Glutamatergic neuron (in vitro differentiated cells): ENCODE results near the gene GPR45. TPM values are rescaled to one million over a fixed set of nuclear protein-coding genes. Genes with fewer than 3 reads are reported as not detected.

Experiments used
- DNase-seq: peaks from one replicate; pipeline ENCODE4 v3.0.0; 2022
- H3K27ac Mint-ChIP-seq: one replicate; pipeline ENCODE4 v1.8.0; 2020; ENCODE audit warnings: mild to moderate bottlenecking, mixed read lengths, inconsistent platforms; ENCODE audit not compliant: unreplicated experiment
- H3K27me3 Mint-ChIP-seq: one replicate; pipeline ENCODE4 v1.8.0; 2020; ENCODE audit warnings: mild to moderate bottlenecking, moderate library complexity, mixed read lengths, inconsistent platforms; ENCODE audit not compliant: unreplicated experiment
- H3K36me3 Mint-ChIP-seq: one replicate; pipeline ENCODE4 v1.8.0; 2020; ENCODE audit warnings: mild to moderate bottlenecking, mixed read lengths, inconsistent platforms; ENCODE audit not compliant: unreplicated experiment
- H3K4me1 Mint-ChIP-seq: one replicate; pipeline ENCODE4 v1.8.0; 2020; ENCODE audit warnings: mild to moderate bottlenecking, low read depth, mixed read lengths, inconsistent platforms; ENCODE audit not compliant: unreplicated experiment
- H3K4me3 Mint-ChIP-seq: one replicate; pipeline ENCODE4 v1.8.0; 2020; ENCODE audit warnings: mild to moderate bottlenecking, mixed read lengths, inconsistent platforms; ENCODE audit not compliant: unreplicated experiment
- H3K9me3 Mint-ChIP-seq: one replicate; pipeline ENCODE4 v1.8.0; 2020; ENCODE audit warnings: mild to moderate bottlenecking, moderate library complexity, mixed read lengths, inconsistent platforms; ENCODE audit not compliant: unreplicated experiment
- total RNA-seq: library from RNA; stranded (reverse); fragmentation: NEBNext Ultra II Directional; extraction: Animal tissue kit (Norgen Biotek cat#: 25700); gene quantifications from one replicate; pipeline ENCODE4 v1.2.1, GENCODE V29; 2021; ENCODE audit not compliant: unreplicated experiment
- TF ChIP-seq, protein P1 (sequence below): fragments of 200-600 bp; sonication (generic); IDR thresholded peaks from one replicate; pipeline ENCODE4 v1.5.0; 2021; ENCODE audit not compliant: partially characterized antibody, unreplicated experiment

Gene GPR45
- total RNA-seq, 1 donor from 2014 or later = 0.44 TPM

DNA sequence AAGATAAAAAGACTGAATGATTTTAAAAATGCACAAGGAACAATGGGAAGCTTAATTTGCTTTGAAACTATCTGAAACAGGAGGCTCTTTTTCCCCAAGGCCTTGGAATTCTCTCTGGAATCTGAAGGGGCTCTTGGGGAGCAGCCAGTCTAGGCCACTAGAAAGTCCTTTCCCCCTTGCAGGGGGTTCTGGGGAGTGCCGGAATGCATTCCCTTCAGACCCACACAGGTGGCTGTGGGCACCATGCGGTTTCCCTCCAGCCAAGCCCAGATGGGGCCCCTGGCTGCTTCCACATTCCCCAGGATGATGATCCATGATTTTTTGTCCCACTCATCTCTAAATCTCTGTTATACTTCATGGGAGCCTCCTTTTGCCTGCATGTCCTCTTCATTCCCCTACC lies 10.7 kb downstream of the GPR45 start:
- peaks cover 4% of the 10 kb centered on the region for H3K27me3 Mint-ChIP-seq
- TF ChIP-seq, protein P1, sequence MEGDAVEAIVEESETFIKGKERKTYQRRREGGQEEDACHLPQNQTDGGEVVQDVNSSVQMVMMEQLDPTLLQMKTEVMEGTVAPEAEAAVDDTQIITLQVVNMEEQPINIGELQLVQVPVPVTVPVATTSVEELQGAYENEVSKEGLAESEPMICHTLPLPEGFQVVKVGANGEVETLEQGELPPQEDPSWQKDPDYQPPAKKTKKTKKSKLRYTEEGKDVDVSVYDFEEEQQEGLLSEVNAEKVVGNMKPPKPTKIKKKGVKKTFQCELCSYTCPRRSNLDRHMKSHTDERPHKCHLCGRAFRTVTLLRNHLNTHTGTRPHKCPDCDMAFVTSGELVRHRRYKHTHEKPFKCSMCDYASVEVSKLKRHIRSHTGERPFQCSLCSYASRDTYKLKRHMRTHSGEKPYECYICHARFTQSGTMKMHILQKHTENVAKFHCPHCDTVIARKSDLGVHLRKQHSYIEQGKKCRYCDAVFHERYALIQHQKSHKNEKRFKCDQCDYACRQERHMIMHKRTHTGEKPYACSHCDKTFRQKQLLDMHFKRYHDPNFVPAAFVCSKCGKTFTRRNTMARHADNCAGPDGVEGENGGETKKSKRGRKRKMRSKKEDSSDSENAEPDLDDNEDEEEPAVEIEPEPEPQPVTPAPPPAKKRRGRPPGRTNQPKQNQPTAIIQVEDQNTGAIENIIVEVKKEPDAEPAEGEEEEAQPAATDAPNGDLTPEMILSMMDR = no peak
- H3K4me3 Mint-ChIP-seq = no peak overlapping the region
- H3K4me1 Mint-ChIP-seq = peaks cover 1% of the 10 kb centered on the region
- H3K36me3 Mint-ChIP-seq = peaks cover 7% of the 10 kb centered on the region
- H3K27ac Mint-ChIP-seq = no peak overlapping the region
- H3K9me3 Mint-ChIP-seq = peaks cover 10% of the 10 kb centered on the region
- no peak for DNase-seq

DNA sequence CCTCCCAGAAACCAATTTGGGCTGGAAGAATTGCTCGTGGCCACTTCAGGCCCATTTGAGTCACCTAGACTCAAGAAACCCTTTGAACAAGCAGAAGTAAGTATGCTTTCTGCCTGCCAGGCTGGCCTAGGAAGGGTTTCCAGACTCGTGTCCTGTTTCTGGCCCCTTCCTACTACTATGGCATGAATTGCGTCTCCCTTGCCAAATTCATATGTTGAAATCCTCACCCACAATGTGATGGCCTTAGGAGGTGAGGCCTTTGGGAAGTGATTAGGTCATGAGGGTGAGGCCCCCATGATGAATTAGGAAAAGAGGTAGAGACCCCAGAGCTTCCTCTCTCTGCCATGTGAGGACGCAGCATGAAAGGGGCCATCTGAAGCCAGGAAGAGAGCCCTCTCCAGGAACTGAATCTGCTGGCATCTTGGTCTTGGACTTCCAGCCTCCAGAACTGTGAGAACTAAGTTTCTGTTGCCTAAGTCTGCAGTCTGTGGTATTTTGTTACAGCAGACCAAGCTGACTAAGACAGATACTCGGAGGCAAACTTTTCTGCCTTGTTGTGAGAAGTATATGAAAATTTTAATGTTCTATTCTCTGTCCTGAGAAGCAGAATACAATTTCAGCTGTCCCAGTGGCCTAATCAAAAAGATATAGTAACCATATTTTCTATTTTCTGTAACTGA lies 13.1 kb downstream of the GPR45 start:
- H3K27me3 Mint-ChIP-seq = peaks cover 2% of the 10 kb centered on the region
- H3K36me3 Mint-ChIP-seq = peaks cover 1% of the 10 kb centered on the region
- no peak overlapping the region for H3K27ac Mint-ChIP-seq
- DNase-seq = no peak
- H3K4me3 Mint-ChIP-seq = no peak overlapping the region
- TF ChIP-seq, protein P1 = no peak
- peaks cover 2% of the 10 kb centered on the region for H3K9me3 Mint-ChIP-seq
- H3K4me1 Mint-ChIP-seq = no peaks in the 10 kb centered on the region

DNA sequence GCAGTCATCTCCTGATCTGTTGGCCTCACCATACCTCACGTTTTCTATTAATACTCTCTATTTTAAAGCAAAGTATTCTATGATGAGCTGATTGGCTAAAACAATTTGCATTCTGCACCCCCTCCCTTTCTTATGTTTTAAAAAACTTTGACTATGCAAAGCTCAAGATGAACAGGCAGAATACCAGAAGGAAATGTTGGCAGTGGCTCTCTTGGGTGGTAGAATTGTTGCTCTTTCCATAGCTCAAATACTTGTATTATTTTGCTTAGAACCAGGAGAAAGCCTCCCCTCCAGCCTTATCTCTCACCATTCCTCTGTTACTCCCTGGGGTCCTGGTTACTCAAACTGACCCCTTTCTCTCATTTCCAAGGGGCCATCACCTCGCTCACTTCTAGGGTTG lies 14.4 kb downstream of the GPR45 start:
- no peak for DNase-seq
- H3K4me1 Mint-ChIP-seq = no peaks in the 10 kb centered on the region
- peaks cover 2% of the 10 kb centered on the region for H3K9me3 Mint-ChIP-seq
- H3K27me3 Mint-ChIP-seq = peaks cover 2% of the 10 kb centered on the region
- H3K36me3 Mint-ChIP-seq = no peaks in the 10 kb centered on the region
- TF ChIP-seq, protein P1 = no peak
- no peak overlapping the region for H3K4me3 Mint-ChIP-seq
- H3K27ac Mint-ChIP-seq = no peak overlapping the region

DNA sequence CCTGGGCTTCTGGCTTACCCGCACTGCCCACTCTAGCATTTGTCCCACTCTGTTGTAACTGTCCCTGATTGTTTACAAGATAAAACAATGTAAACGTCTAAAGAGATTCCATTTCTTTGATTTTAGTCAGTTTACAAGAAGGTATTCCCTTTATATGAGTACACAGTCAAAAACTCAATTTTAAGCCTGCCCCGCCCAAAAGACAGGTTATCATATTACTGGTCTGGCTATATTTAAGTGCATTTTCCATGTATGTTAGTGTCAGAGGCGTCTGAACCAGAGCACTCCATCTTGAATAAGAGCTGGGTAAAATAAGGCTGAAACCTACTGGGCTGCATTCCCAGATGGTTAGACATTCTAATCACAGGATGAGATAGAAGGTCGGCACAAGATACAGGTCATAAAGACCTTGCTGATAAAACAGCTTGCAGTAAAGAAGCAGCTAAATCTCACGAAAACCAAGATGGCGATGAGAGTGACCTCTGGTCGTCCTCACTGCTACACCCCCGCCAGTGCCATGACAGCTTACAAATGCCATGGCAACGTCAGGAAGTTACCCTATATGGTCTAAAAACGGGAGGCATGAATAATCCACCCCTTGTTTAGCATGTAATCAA lies 15.0 kb downstream of the GPR45 start:
- no peak overlapping the region for H3K27ac Mint-ChIP-seq
- TF ChIP-seq, protein P1 = no peak

DNA sequence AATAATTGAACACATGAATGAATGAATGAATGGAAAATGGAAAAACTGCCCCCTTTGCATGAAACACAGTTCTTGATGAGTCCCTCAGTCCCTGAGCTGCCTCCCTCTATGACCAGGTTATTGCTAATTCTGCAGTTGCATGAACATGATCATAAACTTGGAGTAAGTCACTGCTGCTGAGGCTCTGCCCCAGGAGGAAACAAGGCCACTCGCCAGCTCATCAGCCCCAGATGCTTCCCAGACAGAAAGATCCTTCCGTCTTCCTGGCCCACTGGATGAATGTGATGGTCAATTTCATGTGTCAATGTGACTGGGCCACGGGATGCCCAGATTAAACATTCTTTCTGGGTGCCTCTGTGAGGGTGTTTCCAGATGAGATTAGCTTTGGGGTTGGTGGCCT lies 16.4 kb downstream of the GPR45 start:
- DNase-seq = no peak
- H3K4me3 Mint-ChIP-seq = no peak overlapping the region
- H3K36me3 Mint-ChIP-seq = no peaks in the 10 kb centered on the region
- H3K4me1 Mint-ChIP-seq = peaks cover 4% of the 10 kb centered on the region
- peaks cover 2% of the 10 kb centered on the region for H3K27me3 Mint-ChIP-seq
- H3K27ac Mint-ChIP-seq = no peak overlapping the region
- TF ChIP-seq, protein P1 = no peak
- peaks cover 2% of the 10 kb centered on the region for H3K9me3 Mint-ChIP-seq

More for the DNA sequence above, 15.0 kb downstream of the GPR45 start:
- no peaks in the 10 kb centered on the region for H3K36me3 Mint-ChIP-seq
- H3K27me3 Mint-ChIP-seq = peaks cover 2% of the 10 kb centered on the region
- peaks cover 2% of the 10 kb centered on the region for H3K9me3 Mint-ChIP-seq
- no peak overlapping the region for H3K4me3 Mint-ChIP-seq
- no peaks in the 10 kb centered on the region for H3K4me1 Mint-ChIP-seq
- DNase-seq = no peak
